A673 (cell line): ENCODE data around the gene SLC3A2.

Experiments used
- CTCF ChIP-seq: fragments of 300-800, 200-600 bp; sonication (generic); conservative IDR thresholded peaks from 2 replicates; pipeline ENCODE4 v1.5.1; 2017; ENCODE audit warnings: low read depth, mild to moderate bottlenecking, antibody characterized with exemption, low read length, moderate library complexity, mixed read lengths
- EZH2 ChIP-seq: fragments of 200-600 bp; sonication (generic); IDR thresholded peaks from 2 replicates; pipeline ENCODE4 v1.6.1; 2017; ENCODE audit warnings: borderline replicate concordance, low read depth, mild to moderate bottlenecking, mixed read lengths, antibody characterized with exemption, low read length; ENCODE audit not compliant: poor library complexity, severe bottlenecking

DNA sequence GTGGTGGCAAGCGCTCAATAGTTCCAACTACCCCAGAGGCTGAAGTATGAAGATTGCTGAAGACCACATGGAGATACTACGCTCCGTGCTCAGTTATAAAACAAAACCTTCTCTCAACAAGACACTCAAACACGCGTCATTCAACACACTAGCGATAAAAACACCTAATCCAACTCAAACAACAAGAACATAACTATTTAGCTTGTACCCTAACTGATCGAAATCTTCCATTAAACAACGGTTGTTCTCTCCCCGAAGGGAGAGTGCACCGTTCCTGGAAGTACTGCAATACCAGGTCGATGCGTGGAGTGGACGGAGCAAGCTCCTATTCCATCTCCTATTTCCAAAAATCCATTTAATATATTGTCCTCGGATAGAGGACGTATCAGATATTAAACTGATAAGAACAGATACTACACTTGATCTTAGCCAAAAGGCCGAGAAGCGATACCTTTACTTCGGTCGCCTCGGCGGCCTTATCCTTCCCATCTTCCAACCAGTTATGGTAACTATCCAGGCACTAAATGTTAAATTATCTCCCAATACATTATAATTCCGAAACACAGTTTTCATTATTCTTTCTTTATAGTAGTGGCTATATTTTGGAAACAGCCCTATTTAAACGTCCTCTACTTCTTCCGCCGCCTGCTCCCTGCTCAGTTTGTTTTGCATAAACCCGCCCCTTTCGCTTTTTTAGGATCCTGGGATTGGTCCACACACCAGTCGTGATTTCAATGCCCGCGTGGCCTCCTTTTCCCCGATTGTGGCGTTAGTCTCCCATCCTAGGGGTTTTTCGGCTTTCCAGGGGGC, 39.1 kb upstream of the SLC3A2 start:
- no peak for TF ChIP-seq CTCF
- no peak for TF ChIP-seq EZH2
